HG02970 (cell line): ENCODE results near the gene SMARCA5.

ENCODE experiments used
- ATAC-seq: cut with Tn5 transposase; IDR thresholded peaks from one replicate; pipeline ENCODE4 v1.9.1; 2021; ENCODE audit warnings: mild to moderate bottlenecking, moderate library complexity, moderate number of reproducible peaks; ENCODE audit not compliant: unreplicated experiment, low FRiP score

SMARCA5 gene

GRCh38 chr4:143531380-143531779 lies 17.9 kb downstream of the SMARCA5 start:
- no peak for ATAC-seq

- ATAC-seq, result no peak
Observed at GRCh38 chr4:143531788-143532491, 18.4 kb downstream of the SMARCA5 start.

- ATAC-seq, result no peak
Observed at GRCh38 chr4:143538979-143539669, 25.6 kb downstream of the SMARCA5 start.

- no peak for ATAC-seq
Observed at GRCh38 chr4:143539670-143540023, 26.1 kb downstream of the SMARCA5 start.

- ATAC-seq, result no peak
Observed at GRCh38 chr4:143549928-143550327, 36.4 kb downstream of the SMARCA5 start.

GRCh38 chr4:143554728-143555597 lies 41.5 kb downstream of the SMARCA5 start:
- peak; percentile 51 for ATAC-seq

- no peak for ATAC-seq
Observed at GRCh38 chr4:143555676-143556075, 42.2 kb downstream of the SMARCA5 start.

- ATAC-seq, result no peak
Observed at GRCh38 chr4:143558286-143558685, 44.8 kb downstream of the SMARCA5 start.

GRCh38 chr4:143558823-143559756 lies 45.6 kb downstream of the SMARCA5 start:
- peak; percentile 88 for ATAC-seq

- no peak for ATAC-seq
Observed at GRCh38 chr4:143559757-143560147, 46.2 kb downstream of the SMARCA5 start.

GRCh38 chr4:143564472-143564871 lies 51.0 kb downstream of the SMARCA5 start:
- no peak for ATAC-seq

- ATAC-seq, result no peak
Observed at GRCh38 chr4:143575331-143575730, 61.8 kb downstream of the SMARCA5 start.

- no peak for ATAC-seq
Observed at GRCh38 chr4:143581331-143581946, 67.9 kb downstream of the SMARCA5 start.

- ATAC-seq, result no peak
Observed at GRCh38 chr4:143585548-143585947, 72.0 kb downstream of the SMARCA5 start.

- ATAC-seq, result no peak
Observed at GRCh38 chr4:143586080-143586479, 72.6 kb downstream of the SMARCA5 start.

- no peak for ATAC-seq
Observed at GRCh38 chr4:143587703-143588102, 74.2 kb downstream of the SMARCA5 start.

GRCh38 chr4:143597276-143597675 lies 83.8 kb downstream of the SMARCA5 start:
- ATAC-seq, result no peak

- ATAC-seq, result no peak
Observed at GRCh38 chr4:143598816-143599215, 85.3 kb downstream of the SMARCA5 start.

GRCh38 chr4:143599827-143600226 lies 86.3 kb downstream of the SMARCA5 start:
- ATAC-seq, result no peak

GRCh38 chr4:143606480-143606879 lies 93.0 kb downstream of the SMARCA5 start:
- ATAC-seq, result no peak
